CD4-positive, alpha-beta T cell (primary cell): ENCODE results near the gene OR9Q2. TPM values are rescaled to one million over a fixed set of nuclear protein-coding genes. Genes with fewer than 3 reads are reported as not detected.

ENCODE experiments used
- ATAC-seq: fragments of 200-7000 bp; cut with Tn5 transposase; one replicate; pipeline ENCODE4 v1.10.0; 2022; ENCODE audit warnings: mild to moderate bottlenecking; ENCODE audit not compliant: poor library complexity
- CTCF ChIA-PET: fragments of 350-600 bp; sonication (Branson Sonifier 250); formaldehyde crosslinking; loops from one replicate; lab custom pipeline; 2021; ENCODE audit warnings: antibody characterized with exemption, inconsistent platforms; lab: Charles Lee
- POLR2A ChIA-PET: fragments of 350-600 bp; sonication (Branson Sonifier 250); formaldehyde crosslinking; loops from one replicate; lab custom pipeline; 2021; ENCODE audit warnings: antibody characterized with exemption, inconsistent platforms; lab: Charles Lee
- DNase-seq, 14 experiments: peaks; one replicate each; pipeline ENCODE4 v3.0.0-alpha.2; 2013 to 2020; ENCODE audit warnings: mixed read lengths in 2 of 14
- H3K27ac ChIP-seq, 2 donors: one replicate each; pipeline versions ENCODE4 v1.5.1 to v1.7.0; 2013; ENCODE audit warnings: low read length in 2 of 2, low read depth in 1 of 2, mild to moderate bottlenecking in 1 of 2
- H3K27me3 ChIP-seq, 2 experiments: 1 replicate in 1 of 2; 2 replicates in 1 of 2; pipeline versions ENCODE4 v1.6.1 to v1.7.0; 2013; ENCODE audit warnings: low read length in 2 of 2, control low read depth in 1 of 2, mild to moderate bottlenecking in 1 of 2, moderate library complexity in 1 of 2; ENCODE audit not compliant: insufficient read depth in 2 of 2, control insufficient read depth in 1 of 2
- H3K36me3 ChIP-seq: one replicate; pipeline ENCODE4 v1.6.1; 2013; ENCODE audit warnings: low read length, control low read depth; ENCODE audit not compliant: insufficient read depth
- H3K4me1 ChIP-seq: one replicate; pipeline ENCODE4 v1.6.1; 2013; ENCODE audit warnings: low read length, control low read depth; ENCODE audit not compliant: insufficient read depth
- H3K4me3 ChIP-seq: one replicate; pipeline ENCODE4 v1.5.1; 2013; ENCODE audit warnings: mild to moderate bottlenecking, low read length, moderate library complexity
- H3K9me3 ChIP-seq, 2 experiments: 1 replicate in 1 of 2; 2 replicates in 1 of 2; pipeline versions ENCODE4 v1.6.1 to v1.7.0; 2013; ENCODE audit warnings: low read length in 2 of 2, mild to moderate bottlenecking in 2 of 2, control low read depth in 1 of 2, moderate library complexity in 1 of 2; ENCODE audit not compliant: control insufficient read depth in 1 of 2, insufficient read depth in 1 of 2
- H3K27ac Mint-ChIP-seq: one replicate; pipeline ENCODE4 v1.8.0; 2020; ENCODE audit warnings: mixed read lengths
- H3K27me3 Mint-ChIP-seq: one replicate; pipeline ENCODE4 v1.8.0; 2021; ENCODE audit warnings: mixed read lengths
- H3K36me3 Mint-ChIP-seq: one replicate; pipeline ENCODE4 v1.8.0; 2021; ENCODE audit warnings: low read depth, mixed read lengths
- H3K4me1 Mint-ChIP-seq: one replicate; pipeline ENCODE4 v1.8.0; 2021; ENCODE audit warnings: low read depth, mixed read lengths
- H3K4me3 Mint-ChIP-seq: one replicate; pipeline ENCODE4 v1.8.0; 2020; ENCODE audit warnings: mild to moderate bottlenecking, mixed read lengths
- H3K9me3 Mint-ChIP-seq: one replicate; pipeline ENCODE4 v1.8.0; 2020; ENCODE audit warnings: mixed read lengths
- intact Hi-C, 2 experiments: fragments of 100-400 bp; cut with DNase I in 1 of 2; cut with micrococcal nuclease in 1 of 2; formaldehyde crosslinking; loops; one replicate each; pipeline versions ENCODE4 v1.15.1 to v1.9.0; 2023 to 2025; cut with DNase I, micrococcal nuclease
- total RNA-seq, 174 experiments: library from RNA in 2 of 174; stranded (reverse) in 2 of 174; gene quantifications; one replicate each; pipeline ENCODE4 v1.2.3 and lab custom pipeline; 2021 to 2026
- TF ChIP-seq, protein P1 (sequence below): fragments of 200-600 bp; IDR thresholded peaks from one replicate; pipeline ENCODE4 v1.8.0; 2022; ENCODE audit warnings: antibody characterized with exemption, mild to moderate bottlenecking

Gene OR9Q2
- total RNA-seq, 2 experiments from 2014 or later = not detected

GRCh38 chr11:58177409-58178054 lies 11.3 kb upstream of the OR9Q2 start:
- Mint-ChIP-seq H3K27me3 (peaks cover 45% of the 10 kb centered on the region), H3K27ac (no peak overlapping the region), H3K4me3 (no peak overlapping the region), H3K9me3 (no peaks in the 10 kb centered on the region), H3K4me1 (no peaks in the 10 kb centered on the region), H3K36me3 (no peaks in the 10 kb centered on the region)
- CTCF ChIA-PET = no interaction called here
- TF ChIP-seq, protein P1, sequence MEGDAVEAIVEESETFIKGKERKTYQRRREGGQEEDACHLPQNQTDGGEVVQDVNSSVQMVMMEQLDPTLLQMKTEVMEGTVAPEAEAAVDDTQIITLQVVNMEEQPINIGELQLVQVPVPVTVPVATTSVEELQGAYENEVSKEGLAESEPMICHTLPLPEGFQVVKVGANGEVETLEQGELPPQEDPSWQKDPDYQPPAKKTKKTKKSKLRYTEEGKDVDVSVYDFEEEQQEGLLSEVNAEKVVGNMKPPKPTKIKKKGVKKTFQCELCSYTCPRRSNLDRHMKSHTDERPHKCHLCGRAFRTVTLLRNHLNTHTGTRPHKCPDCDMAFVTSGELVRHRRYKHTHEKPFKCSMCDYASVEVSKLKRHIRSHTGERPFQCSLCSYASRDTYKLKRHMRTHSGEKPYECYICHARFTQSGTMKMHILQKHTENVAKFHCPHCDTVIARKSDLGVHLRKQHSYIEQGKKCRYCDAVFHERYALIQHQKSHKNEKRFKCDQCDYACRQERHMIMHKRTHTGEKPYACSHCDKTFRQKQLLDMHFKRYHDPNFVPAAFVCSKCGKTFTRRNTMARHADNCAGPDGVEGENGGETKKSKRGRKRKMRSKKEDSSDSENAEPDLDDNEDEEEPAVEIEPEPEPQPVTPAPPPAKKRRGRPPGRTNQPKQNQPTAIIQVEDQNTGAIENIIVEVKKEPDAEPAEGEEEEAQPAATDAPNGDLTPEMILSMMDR = no peak
- Histone ChIP-seq H3K27ac (no peak overlapping the region), H3K4me3 (no peak overlapping the region), H3K36me3 (no peaks in the 10 kb centered on the region), H3K9me3 (peaks cover 0 to 4% of the 10 kb centered on the region in 2 experiments), H3K27me3 (peaks cover 3 to 13% of the 10 kb centered on the region in 2 experiments), H3K4me1 (no peaks in the 10 kb centered on the region)
- no peak for ATAC-seq
- POLR2A ChIA-PET = no interaction called here
- intact Hi-C loops = no loop called here
- no peak for DNase-seq

DNA sequence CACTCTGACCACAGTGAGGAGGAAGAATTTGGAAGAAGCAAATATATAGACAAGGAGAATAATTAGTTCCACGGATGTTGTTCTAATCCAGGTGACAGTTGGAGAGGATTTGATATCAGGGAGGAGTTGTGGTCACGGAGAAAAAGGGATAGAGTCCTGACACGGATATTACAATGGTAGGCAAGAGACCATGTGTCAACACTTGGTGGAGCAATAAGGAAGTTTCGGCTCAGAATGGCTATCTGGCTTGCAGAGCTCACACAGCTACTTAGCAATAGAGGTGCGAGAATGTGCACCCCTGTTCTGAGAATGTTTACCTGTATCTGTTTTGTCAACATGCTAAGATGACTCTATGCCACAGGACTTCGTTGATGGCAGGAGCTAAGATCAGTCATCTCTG lies 10.4 kb upstream of the OR9Q2 start:
- ATAC-seq = no peak
- intact Hi-C loops = no loop called here

DNA sequence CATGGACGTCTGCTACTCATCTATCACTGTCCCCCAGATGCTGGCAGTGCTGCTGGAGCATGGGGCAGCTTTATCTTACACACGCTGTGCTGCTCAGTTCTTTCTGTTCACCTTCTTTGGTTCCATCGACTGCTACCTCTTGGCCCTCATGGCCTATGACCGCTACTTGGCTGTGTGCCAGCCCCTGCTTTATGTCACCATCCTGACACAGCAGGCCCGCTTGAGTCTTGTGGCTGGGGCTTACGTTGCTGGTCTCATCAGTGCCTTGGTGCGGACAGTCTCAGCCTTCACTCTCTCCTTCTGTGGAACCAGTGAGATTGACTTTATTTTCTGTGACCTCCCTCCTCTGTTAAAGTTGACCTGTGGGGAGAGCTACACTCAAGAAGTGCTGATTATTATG lies 9.2 kb upstream of the OR9Q2 start:
- no peaks in the 10 kb centered on the region for H3K4me1 Mint-ChIP-seq
- Histone ChIP-seq H3K27ac (no peak overlapping the region), H3K4me1 (no peaks in the 10 kb centered on the region), H3K27me3 (peaks cover 3 to 13% of the 10 kb centered on the region in 2 experiments), H3K4me3 (no peak overlapping the region), H3K36me3 (no peaks in the 10 kb centered on the region), H3K9me3 (no peaks in the 10 kb centered on the region)
- H3K9me3 Mint-ChIP-seq = no peaks in the 10 kb centered on the region
- ChIA-PET POLR2A (no interaction called here), CTCF (no interaction called here)
- ATAC-seq = no peak
- intact Hi-C loops = no loop called here
- DNase-seq = no peak
- TF ChIP-seq, protein P1 = no peak
- H3K36me3 Mint-ChIP-seq = no peaks in the 10 kb centered on the region
- no peak overlapping the region for H3K4me3 Mint-ChIP-seq
- H3K27ac Mint-ChIP-seq = no peak overlapping the region
- peaks cover 37% of the 10 kb centered on the region for H3K27me3 Mint-ChIP-seq

More for the DNA sequence above, 10.4 kb upstream of the OR9Q2 start:
- TF ChIP-seq, protein P1 = no peak
- peaks cover 3 to 13% of the 10 kb centered on the region in 2 experiments for H3K27me3 ChIP-seq
- Mint-ChIP-seq H3K4me3 (no peak overlapping the region), H3K4me1 (no peaks in the 10 kb centered on the region), H3K9me3 (no peaks in the 10 kb centered on the region), H3K36me3 (no peaks in the 10 kb centered on the region), H3K27ac (no peak overlapping the region), H3K27me3 (peaks cover 45% of the 10 kb centered on the region)
- no peak overlapping the region for H3K4me3 ChIP-seq
- no peak for DNase-seq
- H3K4me1 ChIP-seq = no peaks in the 10 kb centered on the region
- peaks cover 0 to 3% of the 10 kb centered on the region in 2 experiments for H3K9me3 ChIP-seq
- ChIA-PET CTCF (no interaction called here), POLR2A (no interaction called here)
- no peak overlapping the region for H3K27ac ChIP-seq
- H3K36me3 ChIP-seq = no peaks in the 10 kb centered on the region
